NCI-H82 treated with DMSO at 0.1 percent for 48 hours (cell line): Measurements from ENCODE around the gene NAGLU.
"Not testable (repeated sequence)": the region's sequence is repeated elsewhere in the genome, so short reads cannot be mapped to it uniquely, and the experiment has no call there.

ENCODE experiments used
- DNase-seq: peaks from one replicate; lab custom pipeline; 2025; ENCODE audit not compliant: unreplicated experiment; lab: John Stamatoyannopoulos, UW

NAGLU gene

GRCh38 chr17:42520540-42520951 is 15.5 kb upstream of the NAGLU start:
- no peak for DNase-seq

- no peak for DNase-seq
Measured at GRCh38 chr17:42521036-42521435, 15.0 kb upstream of the NAGLU start.

GRCh38 chr17:42521666-42522262 is 14.3 kb upstream of the NAGLU start:
- no peak for DNase-seq

DNA sequence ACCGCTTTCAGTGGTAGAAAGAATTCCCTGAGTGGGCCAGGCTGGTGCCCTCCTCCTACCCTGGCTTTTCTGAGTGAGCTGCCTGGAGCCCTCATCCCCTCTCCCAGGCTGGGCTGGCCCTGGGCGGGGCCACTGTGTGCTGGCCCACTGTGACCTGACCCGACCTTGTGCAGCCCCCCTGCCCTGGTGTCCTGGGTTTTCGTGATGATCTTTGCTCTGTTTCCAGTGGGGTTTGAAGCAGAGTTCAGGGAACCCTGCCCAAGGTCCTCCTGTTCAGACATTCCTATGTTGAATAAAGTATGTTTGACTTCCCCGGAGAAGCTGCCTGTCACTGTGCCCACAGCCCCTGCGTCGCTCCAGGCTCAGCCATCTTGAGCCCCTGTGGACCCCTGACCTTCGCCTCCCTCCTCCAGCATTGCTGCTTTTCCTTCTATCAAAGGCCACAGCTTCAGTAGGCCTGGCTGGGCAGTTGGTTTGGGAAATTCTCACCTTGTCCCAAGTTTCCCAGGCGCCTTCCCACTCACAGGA is 13.7 kb upstream of the NAGLU start:
- no peak for DNase-seq

- no peak for DNase-seq
Measured at GRCh38 chr17:42522798-42523278, 13.2 kb upstream of the NAGLU start.

GRCh38 chr17:42525221-42525620 is 10.8 kb upstream of the NAGLU start:
- DNase-seq: no peak

DNA sequence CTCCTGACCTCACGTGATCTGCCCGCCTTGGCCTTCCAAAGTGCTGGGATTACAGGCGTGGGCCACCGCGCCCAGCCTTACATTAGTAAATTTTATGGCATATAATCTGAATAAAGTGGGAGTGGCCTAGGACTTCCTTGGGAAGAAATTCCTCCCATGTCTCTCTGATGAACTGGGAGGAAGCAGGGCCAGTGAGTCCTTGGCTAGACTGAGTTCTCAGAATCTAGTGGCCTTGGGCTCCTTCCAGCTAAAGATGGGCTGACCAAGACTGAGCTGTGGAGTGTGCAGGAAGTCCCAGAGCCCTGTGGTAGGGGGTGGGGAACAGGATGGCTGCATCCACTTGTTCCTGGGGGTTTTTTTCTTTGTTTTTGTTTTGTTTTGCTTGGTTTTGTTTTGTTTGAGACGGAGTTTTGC is 10.0 kb upstream of the NAGLU start:
- DNase-seq: no peak

DNA sequence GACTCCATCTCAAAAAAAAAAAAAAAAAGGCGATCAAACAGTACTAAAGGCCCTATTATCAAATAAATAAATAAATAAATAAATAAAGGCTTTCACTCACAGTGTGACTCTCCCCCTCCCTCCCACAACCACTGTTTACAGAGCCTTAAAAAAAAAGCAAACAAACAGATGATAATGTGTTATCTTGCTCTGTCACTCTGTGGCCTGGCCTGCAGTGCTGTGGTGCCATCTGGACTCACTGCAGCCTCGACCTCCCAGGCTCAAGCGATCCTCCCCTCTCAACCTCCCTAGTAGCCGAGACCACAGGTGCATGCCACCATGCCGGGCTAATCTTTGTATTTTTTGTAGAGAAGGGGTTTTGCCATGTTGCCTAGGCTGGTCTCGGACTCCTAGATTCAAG is 8.1 kb upstream of the NAGLU start:
- no peak for DNase-seq

DNA sequence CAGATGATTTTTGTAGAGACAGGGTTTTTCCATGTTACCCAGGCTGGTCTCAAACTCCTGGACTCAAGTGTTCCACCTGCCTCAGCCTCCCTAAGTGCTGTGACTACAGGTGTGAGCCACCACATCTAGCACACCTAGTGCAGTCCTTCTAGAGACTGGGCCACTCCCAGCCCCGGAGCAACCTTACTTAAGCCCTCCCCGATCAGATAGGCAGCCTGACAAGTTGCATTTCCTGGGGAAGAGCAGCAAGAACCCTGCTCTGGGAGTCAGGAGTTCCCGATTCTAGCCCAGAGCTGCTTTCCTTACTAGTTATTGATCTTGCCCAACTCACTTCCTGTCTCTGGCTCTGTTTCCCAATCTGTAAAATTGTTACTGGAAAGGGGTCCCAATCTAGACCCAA is 7.0 kb upstream of the NAGLU start:
- no peak for DNase-seq

GRCh38 chr17:42530952-42531454 is 5.0 kb upstream of the NAGLU start:
- DNase-seq: peak; percentile 3

GRCh38 chr17:42531455-42532354 is 4.3 kb upstream of the NAGLU start:
- DNase-seq: peak; percentile 31

- no peak for DNase-seq
Measured at GRCh38 chr17:42535155-42536047, 640 bp upstream of the NAGLU start.

DNA sequence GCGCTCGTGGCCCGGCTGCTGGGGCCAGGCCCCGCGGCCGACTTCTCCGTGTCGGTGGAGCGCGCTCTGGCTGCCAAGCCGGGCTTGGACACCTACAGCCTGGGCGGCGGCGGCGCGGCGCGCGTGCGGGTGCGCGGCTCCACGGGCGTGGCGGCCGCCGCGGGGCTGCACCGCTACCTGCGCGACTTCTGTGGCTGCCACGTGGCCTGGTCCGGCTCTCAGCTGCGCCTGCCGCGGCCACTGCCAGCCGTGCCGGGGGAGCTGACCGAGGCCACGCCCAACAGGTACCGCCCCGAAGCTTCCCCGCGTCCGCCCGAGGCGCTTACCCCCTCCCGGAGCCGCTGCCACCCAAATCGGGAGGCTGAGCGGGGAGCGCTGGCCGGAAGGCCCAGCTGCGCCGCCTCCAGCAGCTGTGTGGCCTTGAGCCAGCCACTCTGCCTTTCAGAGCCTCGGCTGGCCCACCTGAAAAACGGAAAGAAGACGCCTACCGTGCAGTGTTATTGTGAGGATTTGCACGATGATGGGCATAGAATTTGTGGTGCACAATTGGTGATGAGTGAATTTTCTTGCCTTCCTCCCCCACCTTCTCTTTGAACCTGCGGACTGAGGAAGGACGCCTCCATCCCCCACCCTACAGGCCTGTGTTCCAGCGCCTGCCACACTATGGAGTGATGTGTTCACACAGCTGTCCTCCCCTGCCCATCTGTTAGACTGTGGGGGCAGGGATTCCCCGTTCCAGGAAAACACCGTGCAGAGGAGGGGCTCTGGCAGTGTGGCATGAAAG is 523 bp downstream of the NAGLU start:
- peak; percentile 43 for DNase-seq

DNA sequence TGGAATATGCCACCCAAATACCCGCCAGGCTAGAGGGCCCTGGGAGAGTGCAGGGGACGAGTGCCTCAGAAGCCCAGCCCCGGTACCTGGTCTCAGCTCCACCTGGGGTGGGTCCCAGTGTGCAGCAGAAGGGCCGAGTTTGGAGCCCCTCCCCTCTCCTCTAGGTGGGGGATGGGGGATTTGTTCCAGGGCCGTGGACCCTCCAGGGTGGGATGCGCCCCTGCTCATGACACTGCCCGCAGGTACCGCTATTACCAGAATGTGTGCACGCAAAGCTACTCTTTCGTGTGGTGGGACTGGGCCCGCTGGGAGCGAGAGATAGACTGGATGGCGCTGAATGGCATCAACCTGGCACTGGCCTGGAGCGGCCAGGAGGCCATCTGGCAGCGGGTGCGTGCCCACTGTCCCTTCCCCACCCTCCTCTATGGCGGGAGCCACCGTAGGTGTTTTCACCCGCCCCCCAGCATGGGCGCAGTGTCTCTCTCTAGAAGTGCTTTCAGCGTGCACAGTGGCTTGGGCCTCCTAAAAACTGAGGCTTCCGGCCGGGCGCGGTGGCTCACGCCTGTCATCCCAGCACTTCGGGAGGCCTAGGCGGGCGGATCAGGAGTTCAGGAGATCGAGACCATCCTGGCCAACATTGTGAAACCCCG is 1.2 kb downstream of the NAGLU start:
- DNase-seq: no peak

DNA sequence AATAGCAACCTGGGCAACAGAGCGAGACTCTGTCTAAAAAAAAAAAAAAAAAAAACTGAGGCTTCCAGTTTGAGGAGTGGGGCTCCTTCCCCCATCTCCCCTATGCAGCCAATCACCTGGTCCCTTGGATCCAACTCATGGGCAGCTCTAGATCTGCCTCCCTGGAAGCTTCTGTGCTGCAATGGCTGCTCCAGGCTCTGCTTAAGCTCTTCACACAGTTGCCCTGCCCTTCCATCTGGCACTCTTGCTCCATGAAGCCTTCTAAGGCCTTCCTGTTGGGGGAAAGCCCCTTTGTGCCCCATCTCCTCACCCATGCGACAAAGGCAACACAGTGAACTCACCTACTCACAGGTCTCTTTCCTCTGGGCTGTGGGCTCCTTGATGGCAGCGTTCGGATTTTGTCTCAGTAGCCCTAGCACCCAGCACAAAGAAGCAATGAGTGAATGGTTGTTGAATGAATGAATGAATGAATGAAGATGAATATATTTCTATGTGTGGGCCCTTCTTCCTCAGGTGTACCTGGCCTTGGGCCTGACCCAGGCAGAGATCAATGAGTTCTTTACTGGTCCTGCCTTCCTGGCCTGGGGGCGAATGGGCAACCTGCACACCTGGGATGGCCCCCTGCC is 1.9 kb downstream of the NAGLU start:
- DNase-seq: peak; percentile 5

GRCh38 chr17:42538482-42538881 is 2.4 kb downstream of the NAGLU start:
- no peak for DNase-seq

DNA sequence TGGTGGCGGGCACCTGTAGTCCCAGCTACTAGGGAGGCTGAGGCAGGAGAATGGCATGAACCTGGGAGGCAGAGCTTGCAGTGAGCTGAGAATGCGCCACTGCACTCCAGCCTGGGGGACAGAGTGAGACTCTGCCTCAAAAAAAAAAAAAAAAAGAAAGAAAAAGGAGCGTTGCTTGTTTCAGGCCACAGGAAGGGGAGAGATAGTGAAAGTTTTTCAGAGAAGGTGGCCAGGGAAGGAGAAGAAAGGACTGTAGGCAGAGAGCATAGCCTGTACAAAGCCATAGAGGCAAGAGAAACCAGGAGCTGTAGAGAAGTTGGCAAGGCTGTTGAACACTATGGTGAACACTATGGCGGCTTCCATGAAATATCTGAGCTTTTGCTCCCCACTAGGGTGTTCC is 4.5 kb downstream of the NAGLU start:
- not testable (repeated sequence) for DNase-seq

DNA sequence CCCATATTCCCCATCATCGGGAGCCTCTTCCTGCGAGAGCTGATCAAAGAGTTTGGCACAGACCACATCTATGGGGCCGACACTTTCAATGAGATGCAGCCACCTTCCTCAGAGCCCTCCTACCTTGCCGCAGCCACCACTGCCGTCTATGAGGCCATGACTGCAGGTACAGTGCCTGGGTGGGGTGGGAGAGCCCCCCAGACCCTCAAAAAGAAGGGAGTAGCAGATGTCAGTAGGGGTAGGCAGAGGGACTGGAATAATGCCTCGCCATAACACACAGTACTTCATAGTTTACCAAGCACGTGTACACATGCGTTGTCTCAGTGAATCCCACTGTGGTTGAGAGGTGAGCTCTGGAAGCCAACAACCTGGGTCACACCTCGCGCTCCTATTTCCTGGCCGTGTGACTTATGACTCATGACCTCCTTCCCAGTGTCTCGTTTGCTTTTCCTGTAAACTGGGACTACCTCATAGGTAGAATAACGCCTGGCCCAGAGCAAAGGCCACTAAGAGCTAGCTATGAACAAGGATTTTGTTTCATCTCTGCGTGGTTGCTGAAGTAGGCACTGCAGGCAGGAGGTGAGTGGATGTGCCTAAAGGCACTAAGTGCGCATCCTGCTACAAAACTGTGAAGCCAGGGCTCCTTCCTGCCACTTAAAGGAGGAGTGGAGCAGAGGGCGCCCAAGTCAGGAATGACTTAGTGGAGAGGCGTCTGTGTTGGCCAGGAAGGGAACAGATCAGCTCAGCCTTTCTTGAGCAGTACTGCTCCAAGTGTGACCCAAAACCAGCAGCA is 5.2 kb downstream of the NAGLU start:
- no peak for DNase-seq
